Body of pancreas (tissue), 4 donors: ENCODE measurements around the gene MEA1.

Experiments
- POLR2A ChIP-seq, 3 donors: fragments of 450-650 bp; IDR thresholded peaks; one replicate each; pipeline ENCODE4 v1.6.1; 2016; ENCODE audit warnings: antibody characterized with exemption in 3 of 3, mild to moderate bottlenecking in 2 of 3
- TF ChIP-seq, protein P1 (sequence below), 7 experiments: fragments of 450-650 bp in 4 of 7; fragments of 200-600 bp in 3 of 7; sonication (generic) in 3 of 7; IDR thresholded peaks; one replicate each; pipeline ENCODE4 v1.5.1; 2016 to 2019; ENCODE audit warnings: antibody characterized with exemption in 7 of 7

DNA sequence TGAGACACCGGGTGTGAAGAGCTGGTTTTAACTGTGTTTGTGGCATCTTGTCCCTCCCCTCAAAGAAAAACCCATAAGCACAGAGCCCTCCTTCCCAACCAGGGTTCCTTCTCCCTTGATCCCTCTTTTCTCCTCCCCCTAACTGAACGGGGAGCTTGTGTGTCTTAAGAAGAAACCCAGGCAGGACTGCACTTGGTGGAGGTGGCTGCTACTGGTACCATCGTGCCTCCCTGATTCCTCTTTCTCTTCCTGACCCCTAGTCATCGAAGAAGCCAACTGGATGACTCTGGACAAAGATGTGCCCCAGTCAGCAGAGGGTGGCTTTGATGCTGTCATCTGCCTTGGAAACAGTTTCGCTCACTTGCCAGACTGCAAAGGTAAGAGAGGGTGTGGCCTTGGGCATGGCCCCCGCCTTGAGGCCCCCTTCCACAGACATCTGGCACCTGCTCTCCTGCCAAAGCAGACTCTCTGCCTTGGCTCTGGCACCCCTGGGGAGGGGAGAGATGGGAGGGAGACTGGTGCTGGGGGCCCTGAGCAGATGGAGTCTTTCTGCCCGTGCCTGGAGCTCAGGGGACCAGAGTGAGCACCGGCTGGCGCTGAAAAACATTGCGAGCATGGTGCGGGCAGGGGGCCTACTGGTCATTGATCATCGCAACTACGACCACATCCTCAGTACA is 51.1 kb downstream of the MEA1 start:
- TF ChIP-seq, protein P1, sequence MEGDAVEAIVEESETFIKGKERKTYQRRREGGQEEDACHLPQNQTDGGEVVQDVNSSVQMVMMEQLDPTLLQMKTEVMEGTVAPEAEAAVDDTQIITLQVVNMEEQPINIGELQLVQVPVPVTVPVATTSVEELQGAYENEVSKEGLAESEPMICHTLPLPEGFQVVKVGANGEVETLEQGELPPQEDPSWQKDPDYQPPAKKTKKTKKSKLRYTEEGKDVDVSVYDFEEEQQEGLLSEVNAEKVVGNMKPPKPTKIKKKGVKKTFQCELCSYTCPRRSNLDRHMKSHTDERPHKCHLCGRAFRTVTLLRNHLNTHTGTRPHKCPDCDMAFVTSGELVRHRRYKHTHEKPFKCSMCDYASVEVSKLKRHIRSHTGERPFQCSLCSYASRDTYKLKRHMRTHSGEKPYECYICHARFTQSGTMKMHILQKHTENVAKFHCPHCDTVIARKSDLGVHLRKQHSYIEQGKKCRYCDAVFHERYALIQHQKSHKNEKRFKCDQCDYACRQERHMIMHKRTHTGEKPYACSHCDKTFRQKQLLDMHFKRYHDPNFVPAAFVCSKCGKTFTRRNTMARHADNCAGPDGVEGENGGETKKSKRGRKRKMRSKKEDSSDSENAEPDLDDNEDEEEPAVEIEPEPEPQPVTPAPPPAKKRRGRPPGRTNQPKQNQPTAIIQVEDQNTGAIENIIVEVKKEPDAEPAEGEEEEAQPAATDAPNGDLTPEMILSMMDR (IDR thresholded peaks at IDR 0.05), result no peak
- peak; percentile 29 to 73 (median 51) for TF ChIP-seq POLR2A (IDR thresholded peaks at IDR 0.05)
